ENCODE data around the gene PLD6.

PLD6 gene

DNA sequence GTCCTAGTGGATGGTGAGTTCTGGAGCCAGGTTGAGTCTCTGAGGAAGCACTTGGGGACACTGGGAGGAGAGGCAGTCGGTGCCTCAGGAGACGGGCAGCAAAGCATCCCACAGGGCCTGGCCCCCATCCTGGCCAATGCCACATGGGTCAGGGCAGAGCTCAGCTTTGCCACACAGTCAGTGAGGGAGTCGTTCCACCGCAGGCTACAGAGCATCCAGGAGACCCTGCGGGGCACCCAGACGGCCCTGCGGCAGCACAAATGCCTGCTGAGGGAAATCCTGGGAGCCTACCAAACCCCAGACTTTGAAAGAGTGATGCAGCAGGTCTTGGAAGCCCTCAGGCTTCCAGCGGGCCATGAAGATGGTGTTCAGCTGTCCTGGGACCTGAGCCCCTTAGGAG lies 39.7 kb downstream of the PLD6 start:
- no peak overlapping the region for H4K8ac ChIP-seq (ENCODE audit: low read length)
- H3K36me3 ChIP-seq (ENCODE audit: control insufficient read depth in 1 of 2, insufficient read depth in 2 of 2, low read depth in 1 of 2, low read length in 2 of 2), result peaks cover 85 to 95% of the 10 kb centered on the region in 2 experiments
- H2BK12ac ChIP-seq (ENCODE audit: low read length in 2 of 2), result no peak overlapping the region
- H3K9ac ChIP-seq (ENCODE audit: low read length), result no peak overlapping the region
- no peak overlapping the region for H3K18ac ChIP-seq (ENCODE audit: low read depth in 1 of 2, low read length in 2 of 2)
- H4K91ac ChIP-seq (ENCODE audit: low read length), result no peak overlapping the region
- peaks cover 3% of the 10 kb centered on the region for H3K4me1 ChIP-seq (ENCODE audit: control insufficient read depth, insufficient read depth, low read depth, low read length)
- H2BK15ac ChIP-seq (ENCODE audit: low read depth, poor library complexity, severe bottlenecking), result no peak overlapping the region
- H3K4me3 ChIP-seq (ENCODE audit: insufficient read depth in 1 of 2, low read depth in 1 of 2, low read length in 2 of 2), result no peak overlapping the region
- no peak overlapping the region for H2AK5ac ChIP-seq (ENCODE audit: low read length, severe bottlenecking)
- no peak overlapping the region for H3K27ac ChIP-seq (ENCODE audit: low read length, poor library complexity, severe bottlenecking)
- WGBS, result 96% methylated on average over 8 of the region's 8 CpGs
- H3K4ac ChIP-seq (ENCODE audit: low read depth in 1 of 2, low read length in 2 of 2), result no peak overlapping the region
- H3K23ac ChIP-seq (ENCODE audit: low read length in 2 of 2), result no peak overlapping the region
- H3K14ac ChIP-seq (ENCODE audit: low read length in 2 of 2), result no peak overlapping the region
- H3K79me1 ChIP-seq (replicated peaks; ENCODE audit: low read length, poor library complexity, severe bottlenecking), result peaks cover 52% of the 10 kb centered on the region
- H2AFZ ChIP-seq (ENCODE audit: low read depth, low read length), result no peak overlapping the region
- H2BK120ac ChIP-seq (ENCODE audit: low read depth, low read length), result no peak overlapping the region
- H3K4me2 ChIP-seq (ENCODE audit: low read length, poor library complexity, severe bottlenecking), result no peak overlapping the region
- DNase-seq, result no peak
- H3K9me3 ChIP-seq (ENCODE audit: control insufficient read depth, low read length), result no peaks in the 10 kb centered on the region
- H3K27me3 ChIP-seq (ENCODE audit: control insufficient read depth in 1 of 2, insufficient read depth in 1 of 2, low read length in 2 of 2), result no peaks in the 10 kb centered on the region
- H2BK5ac ChIP-seq (ENCODE audit: low read depth, low read length, poor library complexity, severe bottlenecking), result no peak overlapping the region

- H2AK5ac ChIP-seq (ENCODE audit: low read length, severe bottlenecking), result no peak overlapping the region
- H4K91ac ChIP-seq (ENCODE audit: low read length), result no peak overlapping the region
- H2BK12ac ChIP-seq (ENCODE audit: low read length in 2 of 2), result no peak overlapping the region
- peaks cover 84 to 98% of the 10 kb centered on the region in 2 experiments for H3K36me3 ChIP-seq (ENCODE audit: control insufficient read depth in 1 of 2, insufficient read depth in 2 of 2, low read depth in 1 of 2, low read length in 2 of 2)
- H2BK5ac ChIP-seq (ENCODE audit: low read depth, low read length, poor library complexity, severe bottlenecking), result no peak overlapping the region
- no peak for DNase-seq
- H3K14ac ChIP-seq (ENCODE audit: low read length in 2 of 2), result no peak overlapping the region
- no peak overlapping the region for H3K4me2 ChIP-seq (ENCODE audit: low read length, poor library complexity, severe bottlenecking)
- H2BK15ac ChIP-seq (ENCODE audit: low read depth, poor library complexity, severe bottlenecking), result no peak overlapping the region
- H3K4ac ChIP-seq (ENCODE audit: low read depth in 1 of 2, low read length in 2 of 2), result no peak overlapping the region
- H3K23ac ChIP-seq (ENCODE audit: low read length in 2 of 2), result no peak overlapping the region
- 95% methylated on average over 23 of the region's 23 CpGs for WGBS
- H3K9me3 ChIP-seq (ENCODE audit: control insufficient read depth, low read length), result no peaks in the 10 kb centered on the region
- peaks cover 3% of the 10 kb centered on the region for H3K4me1 ChIP-seq (ENCODE audit: control insufficient read depth, insufficient read depth, low read depth, low read length)
- no peak overlapping the region for H3K4me3 ChIP-seq (ENCODE audit: insufficient read depth in 1 of 2, low read depth in 1 of 2, low read length in 2 of 2)
- no peaks in the 10 kb centered on the region for H3K27me3 ChIP-seq (ENCODE audit: control insufficient read depth in 1 of 2, insufficient read depth in 1 of 2, low read length in 2 of 2)
- H4K8ac ChIP-seq (ENCODE audit: low read length), result no peak overlapping the region
- H3K79me1 ChIP-seq (replicated peaks; ENCODE audit: low read length, poor library complexity, severe bottlenecking), result peaks cover 58% of the 10 kb centered on the region
- H3K9ac ChIP-seq (ENCODE audit: low read length), result no peak overlapping the region
- H2AFZ ChIP-seq (ENCODE audit: low read depth, low read length), result no peak overlapping the region
- no peak overlapping the region for H2BK120ac ChIP-seq (ENCODE audit: low read depth, low read length)
- no peak overlapping the region for H3K27ac ChIP-seq (ENCODE audit: low read length, poor library complexity, severe bottlenecking)
- no peak overlapping the region for H3K18ac ChIP-seq (ENCODE audit: low read depth in 1 of 2, low read length in 2 of 2)
Measured at GRCh38 chr17:17165666-17166308, 40.3 kb downstream of the PLD6 start.

- H3K4me1 ChIP-seq (ENCODE audit: control insufficient read depth, insufficient read depth, low read depth, low read length), result no peaks in the 10 kb centered on the region
- H3K18ac ChIP-seq (ENCODE audit: low read depth in 1 of 2, low read length in 2 of 2), result no peak overlapping the region
- H2BK120ac ChIP-seq (ENCODE audit: low read depth, low read length), result no peak overlapping the region
- H3K9ac ChIP-seq (ENCODE audit: low read length), result no peak overlapping the region
- H3K4me2 ChIP-seq (ENCODE audit: low read length, poor library complexity, severe bottlenecking), result no peak overlapping the region
- peak overlapping the region in 1 of 2 experiments; percentile 26 for H3K14ac ChIP-seq (ENCODE audit: low read length in 2 of 2)
- H3K36me3 ChIP-seq (ENCODE audit: control insufficient read depth in 1 of 2, insufficient read depth in 2 of 2, low read depth in 1 of 2, low read length in 2 of 2), result peaks cover 86 to 99% of the 10 kb centered on the region in 2 experiments
- no peak overlapping the region for H2BK12ac ChIP-seq (ENCODE audit: low read length in 2 of 2)
- H3K4ac ChIP-seq (ENCODE audit: low read depth in 1 of 2, low read length in 2 of 2), result no peak overlapping the region
- H3K4me3 ChIP-seq (ENCODE audit: insufficient read depth in 1 of 2, low read depth in 1 of 2, low read length in 2 of 2), result no peak overlapping the region
- H2AFZ ChIP-seq (ENCODE audit: low read depth, low read length), result no peak overlapping the region
- no peak overlapping the region for H2AK5ac ChIP-seq (ENCODE audit: low read length, severe bottlenecking)
- no peaks in the 10 kb centered on the region for H3K27me3 ChIP-seq (ENCODE audit: control insufficient read depth in 1 of 2, insufficient read depth in 1 of 2, low read length in 2 of 2)
- H3K27ac ChIP-seq (ENCODE audit: low read length, poor library complexity, severe bottlenecking), result no peak overlapping the region
- 98% methylated on average over 17 of the region's 17 CpGs for WGBS
- H2BK5ac ChIP-seq (ENCODE audit: low read depth, low read length, poor library complexity, severe bottlenecking), result no peak overlapping the region
- H3K23ac ChIP-seq (ENCODE audit: low read length in 2 of 2), result no peak overlapping the region
- H4K8ac ChIP-seq (ENCODE audit: low read length), result no peak overlapping the region
- peaks cover 59% of the 10 kb centered on the region for H3K79me1 ChIP-seq (replicated peaks; ENCODE audit: low read length, poor library complexity, severe bottlenecking)
- DNase-seq, result no peak
- no peaks in the 10 kb centered on the region for H3K9me3 ChIP-seq (ENCODE audit: control insufficient read depth, low read length)
- H2BK15ac ChIP-seq (ENCODE audit: low read depth, poor library complexity, severe bottlenecking), result no peak overlapping the region
- H4K91ac ChIP-seq (ENCODE audit: low read length), result no peak overlapping the region
Measured at GRCh38 chr17:17164676-17165075, 41.5 kb downstream of the PLD6 start.

DNA sequence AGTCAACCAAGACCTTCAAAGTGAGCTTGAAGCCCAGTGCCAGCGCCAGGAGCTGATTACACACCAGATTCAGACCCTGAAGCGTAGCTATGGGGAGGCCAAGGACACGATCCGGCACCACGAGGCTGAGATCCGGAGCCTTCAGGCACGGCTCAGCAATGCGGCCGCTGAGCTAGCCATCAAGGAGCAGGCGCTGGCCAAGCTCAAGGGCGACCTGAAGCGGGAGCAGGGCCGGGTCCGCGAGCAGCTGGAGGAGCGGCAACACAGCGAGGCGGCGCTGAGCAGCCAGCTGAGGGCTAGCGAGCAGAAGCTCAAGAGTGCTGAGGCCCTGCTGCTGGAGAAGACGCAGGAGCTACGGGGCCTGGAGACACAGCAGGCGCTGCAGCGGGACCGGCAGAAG lies 42.0 kb downstream of the PLD6 start:
- Histone ChIP-seq H3K4ac (ENCODE audit: low read depth in 1 of 2, low read length in 2 of 2) (no peak overlapping the region), H3K4me1 (ENCODE audit: control insufficient read depth, insufficient read depth, low read depth, low read length) (no peaks in the 10 kb centered on the region), H3K79me1 (replicated peaks; ENCODE audit: low read length, poor library complexity, severe bottlenecking) (peaks cover 58% of the 10 kb centered on the region), H2AK5ac (ENCODE audit: low read length, severe bottlenecking) (no peak overlapping the region), H3K4me2 (ENCODE audit: low read length, poor library complexity, severe bottlenecking) (no peak overlapping the region), H2BK12ac (ENCODE audit: low read length in 2 of 2) (no peak overlapping the region), H2BK15ac (ENCODE audit: low read depth, poor library complexity, severe bottlenecking) (no peak overlapping the region), H2AFZ (ENCODE audit: low read depth, low read length) (no peak overlapping the region), H3K36me3 (ENCODE audit: control insufficient read depth in 1 of 2, insufficient read depth in 2 of 2, low read depth in 1 of 2, low read length in 2 of 2) (peaks cover 84 to 99% of the 10 kb centered on the region in 2 experiments), H3K9ac (ENCODE audit: low read length) (no peak overlapping the region), H2BK5ac (ENCODE audit: low read depth, low read length, poor library complexity, severe bottlenecking) (no peak overlapping the region), H3K27me3 (ENCODE audit: control insufficient read depth in 1 of 2, insufficient read depth in 1 of 2, low read length in 2 of 2) (no peaks in the 10 kb centered on the region), H3K23ac (ENCODE audit: low read length in 2 of 2) (no peak overlapping the region), H3K9me3 (ENCODE audit: control insufficient read depth, low read length) (no peaks in the 10 kb centered on the region), H2BK120ac (ENCODE audit: low read depth, low read length) (no peak overlapping the region), H3K4me3 (ENCODE audit: insufficient read depth in 1 of 2, low read depth in 1 of 2, low read length in 2 of 2) (no peak overlapping the region), H3K18ac (ENCODE audit: low read depth in 1 of 2, low read length in 2 of 2) (no peak overlapping the region), H3K14ac (ENCODE audit: low read length in 2 of 2) (no peak overlapping the region), H3K27ac (ENCODE audit: low read length, poor library complexity, severe bottlenecking) (no peak overlapping the region), H4K8ac (ENCODE audit: low read length) (no peak overlapping the region), H4K91ac (ENCODE audit: low read length) (no peak overlapping the region)
- no peak for DNase-seq
- WGBS, result 98% methylated on average over 25 of the region's 25 CpGs

All from mesenchymal stem cell (in vitro differentiated cells and primary cell).